Activated CD4-positive, alpha-beta T cell treated with anti-CD3 and anti-CD28 coated beads for 36 hours (primary cell): ENCODE data around the gene PRKCE. TPM values are rescaled to one million over a fixed set of nuclear protein-coding genes. Genes with fewer than 3 reads are reported as not detected.
A peak's percentile ranks its signal among the peaks of the same experiment; 100 is the strongest.

Experiments
- ATAC-seq: fragments of 200-7000 bp; cut with Tn5 transposase; one replicate; pipeline ENCODE4 v1.10.0; 2021; ENCODE audit warnings: mild to moderate bottlenecking, moderate library complexity
- CTCF ChIA-PET: fragments of 350-600 bp; sonication (Branson Sonifier 250); formaldehyde crosslinking; loops from one replicate; lab custom pipeline; 2021; ENCODE audit warnings: antibody characterized with exemption; lab: Charles Lee
- POLR2A ChIA-PET: fragments of 350-600 bp; sonication (Branson Sonifier 250); formaldehyde crosslinking; loops from one replicate; lab custom pipeline; 2021; ENCODE audit warnings: antibody characterized with exemption, inconsistent platforms; lab: Charles Lee
- DNase-seq: peaks from one replicate; pipeline ENCODE4 v3.0.0-alpha.2; 2020
- H3K27ac Mint-ChIP-seq: one replicate; pipeline ENCODE4 v1.8.0; 2021; ENCODE audit warnings: mixed read lengths
- H3K27me3 Mint-ChIP-seq: one replicate; pipeline ENCODE4 v1.8.0; 2021; ENCODE audit warnings: mixed read lengths
- H3K36me3 Mint-ChIP-seq: one replicate; pipeline ENCODE4 v1.8.0; 2021; ENCODE audit warnings: low read depth, mixed read lengths
- H3K4me1 Mint-ChIP-seq: one replicate; pipeline ENCODE4 v1.8.0; 2021; ENCODE audit warnings: mixed read lengths
- H3K4me3 Mint-ChIP-seq: one replicate; pipeline ENCODE4 v1.8.0; 2021; ENCODE audit warnings: mild to moderate bottlenecking, moderate library complexity, mixed read lengths
- H3K9me3 Mint-ChIP-seq: one replicate; pipeline ENCODE4 v1.8.0; 2021; ENCODE audit warnings: low read depth, mixed read lengths
- intact Hi-C, 2 experiments: fragments of 100-400 bp; cut with DNase I in 1 of 2; cut with micrococcal nuclease in 1 of 2; formaldehyde crosslinking; loops; one replicate each; pipeline versions ENCODE4 v1.14.2 to v1.15.1; 2022 to 2024; cut with DNase I, micrococcal nuclease
- total RNA-seq, 2 experiments: library from RNA; stranded (reverse); gene quantifications; one replicate each; pipeline ENCODE4 v1.2.3, GENCODE V29; 2021

PRKCE gene
- total RNA-seq, 2 experiments from 2014 or later: 9.0 to 13.2 TPM

GRCh38 chr2:46008091-46008870, 356.8 kb downstream of the PRKCE start:
- DNase-seq (no peak), ATAC-seq (no peak)
- Mint-ChIP-seq H3K27me3 (no peaks in the 10 kb centered on the region), H3K4me3 (no peak overlapping the region), H3K4me1 (no peaks in the 10 kb centered on the region), H3K27ac (no peak overlapping the region), H3K9me3 (no peaks in the 10 kb centered on the region), H3K36me3 (peaks cover 5% of the 10 kb centered on the region)
- ChIA-PET CTCF (interaction anchor here (0.5 to 1.2 kb wide), 2 partner anchors 55 to 250 kb away, joined by 3 read pairs; no protein-coding TSS in a partner anchor), POLR2A (no interaction called here)
- intact Hi-C loops: no loop called here

GRCh38 chr2:46009315-46009714, 357.8 kb downstream of the PRKCE start:
- intact Hi-C loops: no loop called here
- peaks cover 5% of the 10 kb centered on the region for H3K36me3 Mint-ChIP-seq
- no peak overlapping the region for H3K4me3 Mint-ChIP-seq
- H3K9me3 Mint-ChIP-seq: no peaks in the 10 kb centered on the region
- H3K4me1 Mint-ChIP-seq: no peaks in the 10 kb centered on the region
- DNase-seq (no peak), ATAC-seq (no peak)
- H3K27me3 Mint-ChIP-seq: no peaks in the 10 kb centered on the region
- POLR2A ChIA-PET: no interaction called here
- no peak overlapping the region for H3K27ac Mint-ChIP-seq
- CTCF ChIA-PET: interaction anchor here (0.6 kb wide), 1 partner anchor 466 kb away, joined by 3 read pairs; no protein-coding TSS in a partner anchor

GRCh38 chr2:46009772-46010171, 358.3 kb downstream of the PRKCE start:
- Mint-ChIP-seq H3K4me3 (no peak overlapping the region), H3K9me3 (no peaks in the 10 kb centered on the region), H3K36me3 (peaks cover 5% of the 10 kb centered on the region), H3K27me3 (no peaks in the 10 kb centered on the region), H3K27ac (no peak overlapping the region), H3K4me1 (no peaks in the 10 kb centered on the region)
- ChIA-PET CTCF (interaction anchor here (1.6 to 2.1 kb wide), 3 partner anchors 17 to 358 kb away, joined by 4 to 8 read pairs (median 6); no protein-coding TSS in a partner anchor), POLR2A (no interaction called here)
- intact Hi-C loops: loop anchor here (5.0 kb wide), 4 partner anchors 58 to 878 kb away; partner anchors contain the start of gene EPAS1 (in 1 of the 2)
- no peak for ATAC-seq
- no peak for DNase-seq

- no peaks in the 10 kb centered on the region for H3K4me1 Mint-ChIP-seq
- POLR2A ChIA-PET: no interaction called here
- no peaks in the 10 kb centered on the region for H3K27me3 Mint-ChIP-seq
- peaks cover 5% of the 10 kb centered on the region for H3K36me3 Mint-ChIP-seq
- no peaks in the 10 kb centered on the region for H3K9me3 Mint-ChIP-seq
- ATAC-seq (no peak), DNase-seq (no peak)
- CTCF ChIA-PET: interaction anchor here (0.7 to 2.1 kb wide), 11 partner anchors 17 to 449 kb away, joined by 3 to 12 read pairs (median 4); no protein-coding TSS in a partner anchor
- no peak overlapping the region for H3K4me3 Mint-ChIP-seq
- no peak overlapping the region for H3K27ac Mint-ChIP-seq
- intact Hi-C loops: loop anchor here (5.0 kb wide), 4 partner anchors 57 to 877 kb away; partner anchors contain the start of gene EPAS1 (in 1 of the 2)
These were observed 358.9 kb downstream of the PRKCE start for GRCh38 chr2:46010223-46010924.

GRCh38 chr2:46010925-46011490, 359.5 kb downstream of the PRKCE start:
- no peaks in the 10 kb centered on the region for H3K27me3 Mint-ChIP-seq
- no peak for DNase-seq
- H3K9me3 Mint-ChIP-seq: no peaks in the 10 kb centered on the region
- POLR2A ChIA-PET: no interaction called here
- peak; percentile 74 for ATAC-seq
- no peak overlapping the region for H3K4me3 Mint-ChIP-seq
- intact Hi-C loops: loop anchor here (1.0 to 5.0 kb wide), 6 partner anchors 56 to 876 kb away; partner anchors contain the start of gene EPAS1 (in 1 of the 2)
- no peak overlapping the region for H3K27ac Mint-ChIP-seq
- peaks cover 5% of the 10 kb centered on the region for H3K36me3 Mint-ChIP-seq
- CTCF ChIA-PET: interaction anchor here (0.6 to 2.1 kb wide), 17 partner anchors 11 to 585 kb away, joined by 3 to 12 read pairs (median 4); no protein-coding TSS in a partner anchor
- H3K4me1 Mint-ChIP-seq: no peaks in the 10 kb centered on the region

- Mint-ChIP-seq H3K27ac (no peak overlapping the region), H3K27me3 (no peaks in the 10 kb centered on the region), H3K36me3 (peaks cover 5% of the 10 kb centered on the region), H3K4me1 (no peaks in the 10 kb centered on the region), H3K9me3 (no peaks in the 10 kb centered on the region), H3K4me3 (no peak overlapping the region)
- intact Hi-C loops: loop anchor here (5.0 kb wide), 4 partner anchors 55 to 875 kb away; partner anchors contain the start of gene EPAS1 (in 1 of the 2)
- ChIA-PET POLR2A (no interaction called here), CTCF (interaction anchor here (0.5 to 2.2 kb wide), 15 partner anchors 10 to 451 kb away, joined by 3 to 6 read pairs (median 3); no protein-coding TSS in a partner anchor)
- ATAC-seq (peak; percentile 48), DNase-seq (no peak)
These were observed 361.3 kb downstream of the PRKCE start for GRCh38 chr2:46012618-46013240.

GRCh38 chr2:46013726-46014125, 362.3 kb downstream of the PRKCE start:
- no peaks in the 10 kb centered on the region for H3K4me1 Mint-ChIP-seq
- no peaks in the 10 kb centered on the region for H3K27me3 Mint-ChIP-seq
- DNase-seq (no peak), ATAC-seq (no peak)
- ChIA-PET POLR2A (no interaction called here), CTCF (interaction anchor here (0.7 to 2.2 kb wide), 8 partner anchors 12 to 450 kb away, joined by 3 to 6 read pairs (median 3); no protein-coding TSS in a partner anchor)
- H3K9me3 Mint-ChIP-seq: no peaks in the 10 kb centered on the region
- no peak overlapping the region for H3K27ac Mint-ChIP-seq
- H3K36me3 Mint-ChIP-seq: peaks cover 5% of the 10 kb centered on the region
- intact Hi-C loops: loop anchor here (5.0 kb wide), 4 partner anchors 54 to 874 kb away; partner anchors contain the start of gene EPAS1 (in 1 of the 2)
- H3K4me3 Mint-ChIP-seq: no peak overlapping the region

GRCh38 chr2:46014911-46015654, 363.6 kb downstream of the PRKCE start:
- H3K4me1 Mint-ChIP-seq: no peaks in the 10 kb centered on the region
- ATAC-seq (no peak), DNase-seq (no peak)
- intact Hi-C loops: loop anchor here (5.0 kb wide), 4 partner anchors 52 to 872 kb away; partner anchors contain the start of gene EPAS1 (in 1 of the 2)
- H3K9me3 Mint-ChIP-seq: no peaks in the 10 kb centered on the region
- CTCF ChIA-PET: no interaction called here
- H3K27ac Mint-ChIP-seq: no peak overlapping the region
- POLR2A ChIA-PET: no interaction called here
- H3K36me3 Mint-ChIP-seq: peaks cover 3% of the 10 kb centered on the region
- H3K27me3 Mint-ChIP-seq: no peaks in the 10 kb centered on the region
- H3K4me3 Mint-ChIP-seq: no peak overlapping the region

- peaks cover 2% of the 10 kb centered on the region for H3K4me1 Mint-ChIP-seq
- H3K36me3 Mint-ChIP-seq: peaks cover 3% of the 10 kb centered on the region
- CTCF ChIA-PET: no interaction called here
- intact Hi-C loops: no loop called here
- H3K27me3 Mint-ChIP-seq: no peaks in the 10 kb centered on the region
- no peak overlapping the region for H3K27ac Mint-ChIP-seq
- POLR2A ChIA-PET: no interaction called here
- no peaks in the 10 kb centered on the region for H3K9me3 Mint-ChIP-seq
- DNase-seq (no peak), ATAC-seq (no peak)
- no peak overlapping the region for H3K4me3 Mint-ChIP-seq
These were observed 364.2 kb downstream of the PRKCE start for GRCh38 chr2:46015671-46016070.

- Mint-ChIP-seq H3K9me3 (no peaks in the 10 kb centered on the region), H3K27ac (no peak overlapping the region), H3K4me3 (no peak overlapping the region), H3K36me3 (peaks cover 3% of the 10 kb centered on the region), H3K27me3 (no peaks in the 10 kb centered on the region), H3K4me1 (peaks cover 2% of the 10 kb centered on the region)
- no peak for ATAC-seq
- CTCF ChIA-PET: no interaction called here
- no peak for DNase-seq
- intact Hi-C loops: no loop called here
- POLR2A ChIA-PET: no interaction called here
These were observed 364.6 kb downstream of the PRKCE start for GRCh38 chr2:46016091-46016490.
